Measurements from ENCODE around the gene MTA2.
"Not testable (repeated sequence)": the region's sequence is repeated elsewhere in the genome, so short reads cannot be mapped to it uniquely, and the experiment has no call there.

The MTA2 gene

GRCh38 chr11:62569611-62570010, 32.1 kb downstream of the MTA2 start:
- Histone ChIP-seq H3K27me3 (ENCODE audit: control insufficient read depth in 1 of 2, insufficient read depth in 2 of 2, low read length in 2 of 2) (no peaks in the 10 kb centered on the region), H3K9ac (ENCODE audit: low read depth in 1 of 2, low read length in 2 of 2) (no peak overlapping the region), H3K9me3 (ENCODE audit: control insufficient read depth in 1 of 2, low read length in 2 of 2) (no peaks in the 10 kb centered on the region), H3K36me3 (ENCODE audit: control insufficient read depth in 1 of 2, insufficient read depth in 2 of 2, low read length in 2 of 2) (peaks cover 39 to 70% of the 10 kb centered on the region in 2 donors), H3K4me1 (ENCODE audit: control insufficient read depth in 1 of 2, insufficient read depth in 2 of 2, low read length in 2 of 2) (peaks cover 26 to 28% of the 10 kb centered on the region in 2 donors), H3K4me3 (ENCODE audit: low read depth in 1 of 2, low read length in 2 of 2) (no peak overlapping the region), H3K27ac (ENCODE audit: low read depth, low read length) (no peak overlapping the region)

GRCh38 chr11:62567018-62567633, 34.5 kb downstream of the MTA2 start:
- Histone ChIP-seq H3K9ac (ENCODE audit: low read depth in 1 of 2, low read length in 2 of 2) (no peak overlapping the region), H3K9me3 (ENCODE audit: control insufficient read depth in 1 of 2, low read length in 2 of 2) (no peaks in the 10 kb centered on the region), H3K4me3 (ENCODE audit: low read depth in 1 of 2, low read length in 2 of 2) (no peak overlapping the region), H3K27ac (ENCODE audit: low read depth, low read length) (no peak overlapping the region), H3K36me3 (ENCODE audit: control insufficient read depth in 1 of 2, insufficient read depth in 2 of 2, low read length in 2 of 2) (peaks cover 47 to 84% of the 10 kb centered on the region in 2 donors), H3K4me1 (ENCODE audit: control insufficient read depth in 1 of 2, insufficient read depth in 2 of 2, low read length in 2 of 2) (peaks cover 17 to 19% of the 10 kb centered on the region in 2 donors), H3K27me3 (ENCODE audit: control insufficient read depth in 1 of 2, insufficient read depth in 2 of 2, low read length in 2 of 2) (no peaks in the 10 kb centered on the region)

GRCh38 chr11:62566247-62566646, 35.4 kb downstream of the MTA2 start:
- Histone ChIP-seq H3K27ac (ENCODE audit: low read depth, low read length) (no peak overlapping the region), H3K4me1 (ENCODE audit: control insufficient read depth in 1 of 2, insufficient read depth in 2 of 2, low read length in 2 of 2) (peaks cover 10 to 15% of the 10 kb centered on the region in 2 donors), H3K9me3 (ENCODE audit: control insufficient read depth in 1 of 2, low read length in 2 of 2) (no peaks in the 10 kb centered on the region), H3K27me3 (ENCODE audit: control insufficient read depth in 1 of 2, insufficient read depth in 2 of 2, low read length in 2 of 2) (no peaks in the 10 kb centered on the region), H3K4me3 (ENCODE audit: low read depth in 1 of 2, low read length in 2 of 2) (no peak overlapping the region), H3K36me3 (ENCODE audit: control insufficient read depth in 1 of 2, insufficient read depth in 2 of 2, low read length in 2 of 2) (peaks cover 38 to 80% of the 10 kb centered on the region in 2 donors), H3K9ac (ENCODE audit: low read depth in 1 of 2, low read length in 2 of 2) (no peak overlapping the region)

DNA sequence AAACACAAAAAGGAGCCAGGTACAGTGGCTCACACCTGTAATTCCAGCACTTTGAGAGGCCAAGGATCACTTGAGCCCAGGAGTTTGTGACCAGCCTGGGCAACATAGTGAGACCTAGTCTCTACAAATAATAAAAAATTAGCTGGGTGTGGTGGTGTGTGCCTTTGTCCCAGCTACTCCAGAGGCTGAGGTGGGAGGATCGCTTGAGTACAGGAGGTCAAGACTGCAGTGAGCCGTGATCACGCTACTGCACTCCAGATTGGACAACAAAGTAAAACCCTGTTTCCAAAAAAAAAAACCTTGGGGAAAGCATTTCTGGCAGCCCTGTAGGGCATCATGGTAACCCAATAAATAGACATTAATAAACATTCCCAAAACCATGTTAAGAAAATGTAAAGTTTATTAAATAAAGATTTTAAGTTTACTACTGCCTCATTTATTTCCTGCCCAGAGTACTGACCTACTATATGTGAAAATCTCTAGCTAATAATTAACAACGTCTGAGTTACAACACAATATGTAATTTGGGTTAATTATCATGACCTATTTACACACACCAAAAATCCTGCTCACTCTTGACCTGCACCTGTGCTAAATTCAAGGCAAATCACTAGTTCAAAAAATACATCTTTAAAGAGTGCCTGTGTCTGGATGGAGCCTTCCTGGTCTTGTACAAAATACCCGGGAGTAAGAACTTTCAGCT, 36.4 kb downstream of the MTA2 start:
- Histone ChIP-seq H3K27me3 (ENCODE audit: control insufficient read depth in 1 of 2, insufficient read depth in 2 of 2, low read length in 2 of 2) (no peaks in the 10 kb centered on the region), H3K36me3 (ENCODE audit: control insufficient read depth in 1 of 2, insufficient read depth in 2 of 2, low read length in 2 of 2) (peaks cover 29 to 72% of the 10 kb centered on the region in 2 donors), H3K4me1 (ENCODE audit: control insufficient read depth in 1 of 2, insufficient read depth in 2 of 2, low read length in 2 of 2) (peaks cover 13 to 23% of the 10 kb centered on the region in 2 donors), H3K9ac (ENCODE audit: low read depth in 1 of 2, low read length in 2 of 2) (no peak overlapping the region), H3K4me3 (ENCODE audit: low read depth in 1 of 2, low read length in 2 of 2) (no peak overlapping the region), H3K9me3 (ENCODE audit: control insufficient read depth in 1 of 2, low read length in 2 of 2) (no peaks in the 10 kb centered on the region), H3K27ac (ENCODE audit: low read depth, low read length) (no peak overlapping the region)

GRCh38 chr11:62561677-62562230, 39.9 kb downstream of the MTA2 start:
- H3K27me3 ChIP-seq (ENCODE audit: control insufficient read depth in 1 of 2, insufficient read depth in 2 of 2, low read length in 2 of 2); H3K9me3 ChIP-seq (ENCODE audit: control insufficient read depth in 1 of 2, low read length in 2 of 2); H3K27ac ChIP-seq (ENCODE audit: low read depth, low read length); H3K9ac ChIP-seq (ENCODE audit: low read depth in 1 of 2, low read length in 2 of 2); H3K4me3 ChIP-seq (ENCODE audit: low read depth in 1 of 2, low read length in 2 of 2): not testable (repeated sequence)
- Histone ChIP-seq H3K36me3 (ENCODE audit: control insufficient read depth in 1 of 2, insufficient read depth in 2 of 2, low read length in 2 of 2) (peaks cover 32 to 60% of the 10 kb centered on the region in 2 donors), H3K4me1 (ENCODE audit: control insufficient read depth in 1 of 2, insufficient read depth in 2 of 2, low read length in 2 of 2) (peaks cover 25 to 49% of the 10 kb centered on the region in 2 donors)

DNA sequence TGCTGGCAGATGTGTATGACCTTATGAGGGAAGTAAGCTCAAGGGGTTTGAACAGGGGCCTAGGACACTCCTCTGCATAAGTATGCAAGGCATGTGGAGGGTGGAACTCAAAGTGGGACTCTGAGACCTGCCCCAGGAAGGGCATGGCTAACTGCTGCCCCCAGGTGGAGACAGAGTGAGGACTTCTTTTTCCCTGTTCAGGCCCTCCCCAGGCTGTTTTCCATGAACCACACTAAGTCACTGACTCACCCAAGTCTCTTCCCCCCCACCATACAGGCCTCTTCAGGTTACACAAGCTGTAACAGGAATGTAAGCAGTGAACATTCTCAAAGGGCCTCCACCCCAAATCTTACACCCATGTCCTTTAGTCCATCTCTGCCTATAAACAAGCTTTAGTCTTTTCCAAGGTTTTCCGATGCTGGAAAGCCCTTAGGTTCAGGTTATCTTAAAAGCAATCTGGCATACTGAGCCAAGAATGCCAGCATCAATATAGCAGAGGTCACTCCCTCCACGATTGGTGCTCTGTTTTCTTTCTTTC, 41.0 kb downstream of the MTA2 start:
- Histone ChIP-seq H3K36me3 (ENCODE audit: control insufficient read depth in 1 of 2, insufficient read depth in 2 of 2, low read length in 2 of 2) (peaks cover 21 to 49% of the 10 kb centered on the region in 2 donors), H3K4me1 (ENCODE audit: control insufficient read depth in 1 of 2, insufficient read depth in 2 of 2, low read length in 2 of 2) (peaks cover 34 to 53% of the 10 kb centered on the region in 2 donors), H3K4me3 (ENCODE audit: low read depth in 1 of 2, low read length in 2 of 2) (no peak overlapping the region)

GRCh38 chr11:62559626-62560025, 42.0 kb downstream of the MTA2 start:
- peaks cover 37 to 55% of the 10 kb centered on the region in 2 donors for H3K4me1 ChIP-seq (ENCODE audit: control insufficient read depth in 1 of 2, insufficient read depth in 2 of 2, low read length in 2 of 2)
- H3K27ac ChIP-seq (ENCODE audit: low read depth, low read length); H3K9ac ChIP-seq (ENCODE audit: low read depth in 1 of 2, low read length in 2 of 2); H3K9me3 ChIP-seq (ENCODE audit: control insufficient read depth in 1 of 2, low read length in 2 of 2); H3K27me3 ChIP-seq (ENCODE audit: control insufficient read depth in 1 of 2, insufficient read depth in 2 of 2, low read length in 2 of 2); H3K4me3 ChIP-seq (ENCODE audit: low read depth in 1 of 2, low read length in 2 of 2): not testable (repeated sequence)
- peaks cover 20 to 42% of the 10 kb centered on the region in 2 donors for H3K36me3 ChIP-seq (ENCODE audit: control insufficient read depth in 1 of 2, insufficient read depth in 2 of 2, low read length in 2 of 2)

More for the DNA sequence above, 41.0 kb downstream of the MTA2 start:
- no peaks in the 10 kb centered on the region for H3K27me3 ChIP-seq (ENCODE audit: control insufficient read depth in 1 of 2, insufficient read depth in 2 of 2, low read length in 2 of 2)
- no peak overlapping the region for H3K9ac ChIP-seq (ENCODE audit: low read depth in 1 of 2, low read length in 2 of 2)
- H3K9me3 ChIP-seq (ENCODE audit: control insufficient read depth in 1 of 2, low read length in 2 of 2) = no peaks in the 10 kb centered on the region
- H3K27ac ChIP-seq (ENCODE audit: low read depth, low read length) = peak overlapping the region; percentile 69

DNA sequence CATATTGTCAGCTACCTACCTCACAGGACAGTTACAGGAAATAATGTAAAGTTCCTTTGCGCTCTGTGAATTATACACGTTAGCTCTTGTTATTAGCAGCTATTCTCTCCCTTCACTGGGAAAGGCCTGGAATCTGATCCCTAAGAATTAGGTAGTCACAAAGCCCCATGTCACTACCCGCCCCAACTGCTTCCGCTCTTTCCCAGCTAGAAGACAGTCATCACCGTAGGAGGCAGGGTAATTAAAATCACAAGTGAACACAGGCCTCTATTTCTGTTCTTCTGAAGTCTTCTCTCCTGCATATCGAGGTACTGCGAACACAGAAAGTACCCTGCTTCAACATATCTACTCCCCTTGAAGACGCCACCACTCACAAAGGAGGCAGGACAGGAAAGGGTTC, 42.5 kb downstream of the MTA2 start:
- Histone ChIP-seq H3K4me3 (ENCODE audit: low read depth in 1 of 2, low read length in 2 of 2) (no peak overlapping the region), H3K27me3 (ENCODE audit: control insufficient read depth in 1 of 2, insufficient read depth in 2 of 2, low read length in 2 of 2) (no peaks in the 10 kb centered on the region), H3K27ac (ENCODE audit: low read depth, low read length) (no peak overlapping the region), H3K4me1 (ENCODE audit: control insufficient read depth in 1 of 2, insufficient read depth in 2 of 2, low read length in 2 of 2) (peaks cover 42 to 60% of the 10 kb centered on the region in 2 donors), H3K36me3 (ENCODE audit: control insufficient read depth in 1 of 2, insufficient read depth in 2 of 2, low read length in 2 of 2) (peaks cover 20 to 42% of the 10 kb centered on the region in 2 donors), H3K9ac (ENCODE audit: low read depth in 1 of 2, low read length in 2 of 2) (no peak overlapping the region), H3K9me3 (ENCODE audit: control insufficient read depth in 1 of 2, low read length in 2 of 2) (no peaks in the 10 kb centered on the region)

- H3K9ac ChIP-seq (ENCODE audit: low read depth in 1 of 2, low read length in 2 of 2) = no peak overlapping the region
- H3K4me1 ChIP-seq (ENCODE audit: control insufficient read depth in 1 of 2, insufficient read depth in 2 of 2, low read length in 2 of 2) = peaks cover 47 to 65% of the 10 kb centered on the region in 2 donors
- no peaks in the 10 kb centered on the region for H3K27me3 ChIP-seq (ENCODE audit: control insufficient read depth in 1 of 2, insufficient read depth in 2 of 2, low read length in 2 of 2)
- H3K27ac ChIP-seq (ENCODE audit: low read depth, low read length) = no peak overlapping the region
- peaks cover 17 to 37% of the 10 kb centered on the region in 2 donors for H3K36me3 ChIP-seq (ENCODE audit: control insufficient read depth in 1 of 2, insufficient read depth in 2 of 2, low read length in 2 of 2)
- no peak overlapping the region for H3K4me3 ChIP-seq (ENCODE audit: low read depth in 1 of 2, low read length in 2 of 2)
- H3K9me3 ChIP-seq (ENCODE audit: control insufficient read depth in 1 of 2, low read length in 2 of 2) = no peaks in the 10 kb centered on the region
These were observed 43.0 kb downstream of the MTA2 start for GRCh38 chr11:62558669-62559068.

All from duodenal mucosa (tissue), 2 donors.